Peyer's patch (tissue), 4 donors: ENCODE results near the gene PRSS38.

Source experiments
- POLR2A ChIP-seq, 2 donors: fragments of 450-650 bp; IDR thresholded peaks; one replicate each; pipeline ENCODE4 v1.5.1; 2017; ENCODE audit warnings: antibody characterized with exemption in 2 of 2, mild to moderate bottlenecking in 2 of 2, moderate library complexity in 2 of 2
- TF ChIP-seq, protein P1 (sequence below), 6 experiments: fragments of 450-650 bp in 4 of 6; fragments of 200-600 bp in 2 of 6; sonication (generic) in 1 of 6; IDR thresholded peaks; one replicate each; pipeline ENCODE4 v1.5.1; 2017 to 2019; ENCODE audit warnings: antibody characterized with exemption in 6 of 6, mild to moderate bottlenecking in 3 of 6, moderate library complexity in 1 of 6

DNA sequence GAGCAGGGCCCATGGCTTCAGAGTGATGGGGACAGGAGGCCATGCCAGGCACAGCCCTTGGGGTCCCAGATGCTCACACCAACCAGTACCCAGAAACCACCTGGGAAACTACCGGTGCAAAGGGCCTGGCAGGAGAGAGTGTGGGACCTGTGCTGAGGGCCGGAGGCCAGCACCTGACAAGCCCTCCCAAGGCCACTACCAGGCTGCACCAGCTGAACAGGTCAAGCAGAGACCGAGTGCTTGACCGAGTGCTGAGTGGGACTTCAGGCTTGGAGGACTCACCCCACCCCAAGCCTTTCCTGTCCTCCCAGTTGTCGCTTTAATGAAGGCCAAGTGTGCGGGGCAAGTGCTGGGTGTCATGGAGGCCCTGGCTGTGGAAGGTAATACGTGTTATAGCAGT is 43.7 kb upstream of the PRSS38 start:
- TF ChIP-seq, protein P1, sequence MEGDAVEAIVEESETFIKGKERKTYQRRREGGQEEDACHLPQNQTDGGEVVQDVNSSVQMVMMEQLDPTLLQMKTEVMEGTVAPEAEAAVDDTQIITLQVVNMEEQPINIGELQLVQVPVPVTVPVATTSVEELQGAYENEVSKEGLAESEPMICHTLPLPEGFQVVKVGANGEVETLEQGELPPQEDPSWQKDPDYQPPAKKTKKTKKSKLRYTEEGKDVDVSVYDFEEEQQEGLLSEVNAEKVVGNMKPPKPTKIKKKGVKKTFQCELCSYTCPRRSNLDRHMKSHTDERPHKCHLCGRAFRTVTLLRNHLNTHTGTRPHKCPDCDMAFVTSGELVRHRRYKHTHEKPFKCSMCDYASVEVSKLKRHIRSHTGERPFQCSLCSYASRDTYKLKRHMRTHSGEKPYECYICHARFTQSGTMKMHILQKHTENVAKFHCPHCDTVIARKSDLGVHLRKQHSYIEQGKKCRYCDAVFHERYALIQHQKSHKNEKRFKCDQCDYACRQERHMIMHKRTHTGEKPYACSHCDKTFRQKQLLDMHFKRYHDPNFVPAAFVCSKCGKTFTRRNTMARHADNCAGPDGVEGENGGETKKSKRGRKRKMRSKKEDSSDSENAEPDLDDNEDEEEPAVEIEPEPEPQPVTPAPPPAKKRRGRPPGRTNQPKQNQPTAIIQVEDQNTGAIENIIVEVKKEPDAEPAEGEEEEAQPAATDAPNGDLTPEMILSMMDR (IDR thresholded peaks at IDR 0.05) = no peak
- no peak for TF ChIP-seq POLR2A (IDR thresholded peaks at IDR 0.05)
